Thoracic aorta endothelial cell (primary cell): ENCODE data around the gene IGF2BP1. TPM values are rescaled to one million over a fixed set of nuclear protein-coding genes. Genes with fewer than 3 reads are reported as not detected.

Experiments
- small RNA-seq: library from RNA; depleted of rRNA; stranded (forward); fragments of <200 nt; gene quantifications from one replicate; pipeline ENCODE3, GENCODE V24; 2012
- total RNA-seq: library from RNA; depleted of rRNA; stranded (reverse); fragments of >200 nt; gene quantifications from 2 replicates; pipeline ENCODE4 v1.2.3, GENCODE V29; 2012

The IGF2BP1 gene
- total RNA-seq, result 1.5 and 5.1 TPM in 2 replicates

GRCh38 chr17:48997103-48997826 is at the start of gene IGF2BP1:
TSS of gene IGF2BP1 (plus strand) at chr17:48997385. CDS start at chr17:48997746, 361 bp downstream.

Small RNA genes within 50 kb of the gene (small RNA-seq; reads per million reads assigned to genes)
- gene RF00017 (not detected), gene RF01210 (not detected), gene RNU1-42P (1.8 reads per million, percentile 45 among the genes with 10 or more reads in this experiment), gene RNU6-826P (not detected)

Other genes starting within 250 kb of the IGF2BP1 start
- 0.07 TPM in 1 of 2 replicates, not detected in the other for gene TTLL6, start 180.2 kb upstream of the IGF2BP1 start, total RNA-seq
- 63.4 and 71.3 TPM in 2 replicates for gene CALCOCO2, start 166.3 kb upstream of the IGF2BP1 start, total RNA-seq
- 64.4 and 105 TPM in 2 replicates for gene ATP5MC1, start 104.6 kb upstream of the IGF2BP1 start, total RNA-seq
- 89.1 and 89.4 TPM in 2 replicates for gene UBE2Z, start 89.0 kb upstream of the IGF2BP1 start, total RNA-seq
- 84.4 and 107 TPM in 2 replicates for gene SNF8, start 52.5 kb upstream of the IGF2BP1 start, total RNA-seq
- not detected in 2 replicates for gene GIP, start 28.8 kb upstream of the IGF2BP1 start, total RNA-seq
- gene B4GALNT2, start 135.4 kb downstream of the IGF2BP1 start, total RNA-seq, result not detected in 2 replicates
- 3.2 and 3.3 TPM in 2 replicates for gene GNGT2, start 213.2 kb downstream of the IGF2BP1 start, total RNA-seq
- 25.7 and 45.7 TPM in 2 replicates for gene ABI3, start 213.3 kb downstream of the IGF2BP1 start, total RNA-seq
- gene PHOSPHO1, start 233.4 kb downstream of the IGF2BP1 start, total RNA-seq, result 0.27 TPM in 1 of 2 replicates, not detected in the other